Fibroblast of villous mesenchyme (primary cell): Measurements from ENCODE around the gene AGAP5. TPM values are rescaled to one million over a fixed set of nuclear protein-coding genes. Genes with fewer than 3 reads are reported as not detected.

ENCODE experiments used
- DNase-seq: peaks from one replicate; pipeline ENCODE4 v3.0.0-alpha.2; 2010; ENCODE audit warnings: low read depth
- H3K4me3 ChIP-seq: 2 replicates; pipeline ENCODE4 v1.5.1; 2011; ENCODE audit warnings: low read depth, mild to moderate bottlenecking, low read length
- CTCF ChIP-seq: IDR thresholded peaks from 2 replicates; pipeline ENCODE4 v1.5.1; 2012; ENCODE audit warnings: low read depth, mild to moderate bottlenecking, low read length; ENCODE audit not compliant: insufficient read depth
- total RNA-seq: library from RNA; depleted of rRNA; stranded (reverse); fragments of >200 nt; gene quantifications from 2 replicates; pipeline ENCODE4 v1.2.3, GENCODE V29; 2012

AGAP5 gene
- total RNA-seq, 1 donor = 3.0 TPM

- TF ChIP-seq CTCF = no peak
- no peak overlapping the region for H3K4me3 ChIP-seq
- DNase-seq = no peak
Observed at GRCh38 chr10:73734796-73735305, 36.9 kb upstream of the AGAP5 start.

GRCh38 chr10:73734028-73734720 is 36.3 kb upstream of the AGAP5 start:
- no peak for TF ChIP-seq CTCF
- no peak overlapping the region for H3K4me3 ChIP-seq
- no peak for DNase-seq

- DNase-seq = no peak
- H3K4me3 ChIP-seq = no peak overlapping the region
- no peak for TF ChIP-seq CTCF
Observed at GRCh38 chr10:73732931-73733623, 35.2 kb upstream of the AGAP5 start.

- no peak for TF ChIP-seq CTCF
- DNase-seq = no peak
- no peak overlapping the region for H3K4me3 ChIP-seq
Observed at GRCh38 chr10:73732426-73732825, 34.5 kb upstream of the AGAP5 start.

- peak overlapping the region; percentile 93 for H3K4me3 ChIP-seq
- no peak for DNase-seq
- no peak for TF ChIP-seq CTCF
Observed at GRCh38 chr10:73731588-73732375, 33.9 kb upstream of the AGAP5 start.

GRCh38 chr10:73730153-73730906 is 32.4 kb upstream of the AGAP5 start:
- DNase-seq = peak; percentile 93
- TF ChIP-seq CTCF = no peak
- H3K4me3 ChIP-seq = peak overlapping the region; percentile 93

GRCh38 chr10:73729781-73730152 is 31.9 kb upstream of the AGAP5 start:
- H3K4me3 ChIP-seq = peak overlapping the region; percentile 93
- peak; percentile 72 for DNase-seq
